ENCODE data around the gene PPP2R2C. TPM values are rescaled to one million over a fixed set of nuclear protein-coding genes. Genes with fewer than 3 reads are reported as not detected.

Gene PPP2R2C
- total and polyA plus RNA-seq, 4 experiments from 2014 or later: not detected

DNA sequence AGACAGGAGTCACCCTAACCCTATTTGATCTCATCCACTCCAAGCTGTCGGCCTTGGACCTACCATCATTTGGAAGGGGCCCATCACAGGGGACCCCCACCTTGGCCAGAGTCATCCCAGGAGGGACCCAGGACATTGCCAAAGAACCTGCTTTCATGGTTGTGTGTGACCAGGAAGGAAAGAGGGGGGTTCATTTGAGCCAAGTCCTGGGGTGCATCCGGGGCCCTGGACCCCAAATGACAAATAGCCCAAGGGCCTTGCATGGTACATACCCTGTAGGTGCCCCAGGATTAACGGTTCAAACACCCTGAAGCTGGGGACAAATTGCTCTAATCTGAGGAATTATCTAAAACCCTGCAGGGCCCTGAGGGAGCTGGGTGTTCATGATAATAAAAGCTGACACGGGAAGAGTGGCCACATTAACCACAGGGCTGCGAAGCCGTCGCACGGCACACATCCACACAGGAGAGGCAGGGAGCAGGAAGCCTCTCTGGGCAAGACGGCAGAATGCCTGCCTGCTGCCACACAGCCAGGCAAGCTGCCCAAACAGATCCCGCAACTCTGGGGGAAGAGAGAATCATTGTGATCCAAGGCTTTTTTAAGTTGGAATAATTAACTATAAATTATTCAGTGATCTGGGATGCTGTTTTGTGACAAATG lies 28.2 kb upstream of the PPP2R2C start:
- Mint-ChIP-seq H3K9me3 (peaks cover 3 to 28% (median 19%) of the 10 kb centered on the region in 8 donors), H3K4me1 (no peaks in the 10 kb centered on the region), H3K27me3 (peaks cover 20 to 36% of the 10 kb centered on the region in 2 donors), H3K27ac (no peak overlapping the region), H3K36me3 (peaks cover 2 to 3% of the 10 kb centered on the region in 2 donors), H3K4me3 (no peak overlapping the region)
- POLR2A ChIA-PET (ENCODE audit: partially characterized antibody): no interaction called here
- Histone ChIP-seq H3K27ac (ENCODE audit: low read depth, low read length) (no peak overlapping the region), H3K9me3 (ENCODE audit: control insufficient read depth in 1 of 2, low read length in 2 of 2) (peaks cover 0 to 6% of the 10 kb centered on the region in 2 donors), H3K27me3 (ENCODE audit: insufficient read depth, low read length) (no peaks in the 10 kb centered on the region), H3K36me3 (ENCODE audit: insufficient read depth, low read length) (no peaks in the 10 kb centered on the region), H3K4me1 (ENCODE audit: insufficient read depth, low read length) (no peaks in the 10 kb centered on the region), H3K4me3 (ENCODE audit: low read length in 2 of 2) (no peak overlapping the region)
- CTCF ChIA-PET (ENCODE audit: partially characterized antibody): no interaction called here
- intact Hi-C loops (cut with micrococcal nuclease): no loop called here
- no peak for DNase-seq

DNA sequence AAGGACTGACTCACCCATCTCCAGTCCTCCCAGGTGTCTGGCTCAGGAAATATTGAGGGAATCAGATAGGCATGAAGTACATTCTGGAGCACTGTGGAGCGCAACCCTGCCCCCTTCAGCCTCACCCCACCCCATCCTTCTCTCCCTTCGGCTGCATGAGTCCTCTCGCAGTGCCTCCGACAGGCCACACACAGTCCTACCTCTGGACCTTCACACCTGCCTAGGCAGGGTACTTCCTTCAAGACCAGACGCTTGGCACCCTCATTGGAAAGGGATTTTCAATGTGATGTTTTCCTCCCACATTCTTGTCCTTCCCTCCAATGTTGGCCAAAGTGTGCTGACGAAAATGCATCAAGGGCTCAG lies 26.8 kb upstream of the PPP2R2C start:
- CTCF ChIA-PET (ENCODE audit: partially characterized antibody): no interaction called here
- Histone ChIP-seq H3K27ac (ENCODE audit: low read depth, low read length) (no peak overlapping the region), H3K9me3 (ENCODE audit: control insufficient read depth in 1 of 2, low read length in 2 of 2) (peaks cover 0 to 6% of the 10 kb centered on the region in 2 donors), H3K4me3 (ENCODE audit: low read length in 2 of 2) (no peak overlapping the region), H3K27me3 (ENCODE audit: insufficient read depth, low read length) (no peaks in the 10 kb centered on the region), H3K4me1 (ENCODE audit: insufficient read depth, low read length) (no peaks in the 10 kb centered on the region), H3K36me3 (ENCODE audit: insufficient read depth, low read length) (no peaks in the 10 kb centered on the region)
- intact Hi-C loops (cut with micrococcal nuclease): no loop called here
- no peak overlapping the region for H3K27ac Mint-ChIP-seq
- peaks cover 0 to 2% of the 10 kb centered on the region in 2 donors for H3K36me3 Mint-ChIP-seq
- peaks cover 3 to 19% (median 10%) of the 10 kb centered on the region in 8 donors for H3K9me3 Mint-ChIP-seq
- POLR2A ChIA-PET (ENCODE audit: partially characterized antibody): no interaction called here
- H3K4me1 Mint-ChIP-seq: no peaks in the 10 kb centered on the region
- DNase-seq: no peak
- H3K4me3 Mint-ChIP-seq: no peak overlapping the region
- peaks cover 24 to 38% of the 10 kb centered on the region in 2 donors for H3K27me3 Mint-ChIP-seq

DNA sequence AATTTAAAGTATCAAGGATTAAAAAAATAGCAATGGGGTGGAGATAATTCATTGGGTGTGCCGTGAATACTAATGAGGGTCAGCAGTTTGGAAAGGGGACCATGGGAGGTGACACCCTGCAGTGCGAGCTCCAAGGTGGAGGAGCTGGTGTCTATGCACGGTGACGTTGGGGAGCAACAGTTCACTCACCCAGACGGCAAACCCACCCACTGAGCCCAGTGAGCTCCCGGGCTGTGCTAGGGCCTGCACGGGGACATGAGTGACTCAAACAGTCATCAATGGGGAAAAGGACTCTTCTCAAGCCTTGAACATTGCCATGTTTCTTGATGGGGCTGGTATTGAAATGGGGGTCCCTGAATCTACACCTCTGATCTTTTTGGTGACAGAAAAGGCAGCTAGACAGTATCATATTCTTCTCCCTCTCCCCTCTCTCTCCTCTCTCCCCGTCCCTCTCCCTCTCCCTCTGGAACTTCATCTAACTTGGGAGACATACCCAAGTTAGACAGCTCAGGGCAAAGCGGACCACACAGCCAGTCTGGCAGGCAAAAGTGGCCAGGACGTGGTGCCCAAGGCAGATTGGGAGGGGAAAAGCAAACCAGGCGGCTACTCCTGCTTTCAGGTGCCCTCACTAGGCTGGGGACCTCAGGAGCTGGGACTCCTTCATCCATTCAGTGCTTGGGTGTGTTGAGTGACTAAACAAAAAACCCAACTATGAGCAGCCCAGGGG lies 26.3 kb upstream of the PPP2R2C start:
- ChIA-PET POLR2A (ENCODE audit: partially characterized antibody) (no interaction called here), CTCF (ENCODE audit: partially characterized antibody) (no interaction called here)
- Mint-ChIP-seq H3K9me3 (peaks cover 0 to 13% (median 6%) of the 10 kb centered on the region in 8 donors), H3K27me3 (peaks cover 26 to 43% of the 10 kb centered on the region in 2 donors), H3K4me1 (no peaks in the 10 kb centered on the region), H3K27ac (no peak overlapping the region), H3K4me3 (no peak overlapping the region), H3K36me3 (no peaks in the 10 kb centered on the region)
- DNase-seq: no peak
- Histone ChIP-seq H3K9me3 (ENCODE audit: control insufficient read depth in 1 of 2, low read length in 2 of 2) (peaks cover 0 to 1% of the 10 kb centered on the region in 2 donors), H3K27ac (ENCODE audit: low read depth, low read length) (no peak overlapping the region), H3K4me1 (ENCODE audit: insufficient read depth, low read length) (no peaks in the 10 kb centered on the region), H3K36me3 (ENCODE audit: insufficient read depth, low read length) (no peaks in the 10 kb centered on the region), H3K27me3 (ENCODE audit: insufficient read depth, low read length) (no peaks in the 10 kb centered on the region), H3K4me3 (ENCODE audit: low read length in 2 of 2) (no peak overlapping the region)
- intact Hi-C loops (cut with micrococcal nuclease): no loop called here

DNA sequence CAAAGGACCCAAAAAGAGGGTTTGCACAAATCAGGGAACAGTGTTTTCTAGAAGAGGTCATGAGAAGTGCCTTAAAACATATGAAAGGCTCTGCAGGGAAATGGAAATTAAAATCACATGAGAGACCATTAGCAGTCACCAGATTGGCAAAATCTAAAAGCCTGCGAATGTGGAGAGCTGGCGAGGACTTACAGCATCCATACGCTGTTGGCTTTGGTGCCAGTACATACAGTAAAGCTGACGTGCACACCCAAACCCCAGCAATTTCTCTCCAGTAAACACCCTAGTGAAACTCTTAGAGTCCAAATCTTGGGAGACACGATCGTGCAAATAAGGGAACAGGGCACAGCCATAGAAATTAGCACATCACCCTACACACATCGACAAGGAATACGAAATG lies 25.4 kb upstream of the PPP2R2C start:
- no peak for DNase-seq
- H3K9me3 Mint-ChIP-seq: peaks cover 0 to 8% (median 1%) of the 10 kb centered on the region in 8 donors
- Histone ChIP-seq H3K4me1 (ENCODE audit: insufficient read depth, low read length) (no peaks in the 10 kb centered on the region), H3K27ac (ENCODE audit: low read depth, low read length) (no peak overlapping the region), H3K27me3 (ENCODE audit: insufficient read depth, low read length) (no peaks in the 10 kb centered on the region), H3K36me3 (ENCODE audit: insufficient read depth, low read length) (no peaks in the 10 kb centered on the region), H3K9me3 (ENCODE audit: control insufficient read depth in 1 of 2, low read length in 2 of 2) (no peaks in the 10 kb centered on the region), H3K4me3 (ENCODE audit: low read length in 2 of 2) (no peak overlapping the region)
- no peaks in the 10 kb centered on the region for H3K36me3 Mint-ChIP-seq
- ChIA-PET CTCF (ENCODE audit: partially characterized antibody) (no interaction called here), POLR2A (ENCODE audit: partially characterized antibody) (no interaction called here)
- H3K4me3 Mint-ChIP-seq: no peak overlapping the region
- H3K4me1 Mint-ChIP-seq: no peaks in the 10 kb centered on the region
- H3K27ac Mint-ChIP-seq: no peak overlapping the region
- peaks cover 28 to 48% of the 10 kb centered on the region in 2 donors for H3K27me3 Mint-ChIP-seq
- intact Hi-C loops (cut with micrococcal nuclease): no loop called here

DNA sequence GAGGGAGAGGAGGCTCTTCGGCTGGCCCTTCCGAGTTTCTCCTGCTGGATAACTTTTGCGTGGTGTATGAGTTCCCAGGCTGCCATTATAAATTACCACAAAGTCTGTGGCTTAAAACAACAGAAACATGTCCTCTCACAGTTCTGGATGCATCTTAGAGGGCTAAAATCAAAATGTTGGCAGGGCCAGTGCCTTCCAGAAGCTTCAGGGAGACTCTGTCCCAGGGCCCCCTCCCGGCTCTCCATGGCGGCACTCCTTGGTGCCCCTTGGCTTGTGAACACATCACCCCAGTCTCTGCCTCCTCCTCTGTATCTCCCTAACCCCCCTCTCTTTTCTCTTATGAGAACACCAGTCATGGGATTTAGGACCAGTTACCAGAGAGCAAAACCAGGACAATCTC lies 23.3 kb upstream of the PPP2R2C start:
- DNase-seq: no peak
- intact Hi-C loops (cut with micrococcal nuclease): no loop called here
- no peaks in the 10 kb centered on the region for H3K9me3 ChIP-seq (ENCODE audit: control insufficient read depth in 1 of 2, low read length in 2 of 2)
- no peaks in the 10 kb centered on the region for H3K36me3 ChIP-seq (ENCODE audit: insufficient read depth, low read length)
- Mint-ChIP-seq H3K36me3 (no peaks in the 10 kb centered on the region), H3K27ac (no peak overlapping the region), H3K9me3 (peaks cover 0 to 9% (median 0%) of the 10 kb centered on the region in 8 donors), H3K4me3 (no peak overlapping the region), H3K27me3 (peaks cover 28 to 44% of the 10 kb centered on the region in 2 donors), H3K4me1 (no peaks in the 10 kb centered on the region)
- H3K27ac ChIP-seq (ENCODE audit: low read depth, low read length): no peak overlapping the region
- no peaks in the 10 kb centered on the region for H3K4me1 ChIP-seq (ENCODE audit: insufficient read depth, low read length)
- POLR2A ChIA-PET (ENCODE audit: partially characterized antibody): no interaction called here
- H3K4me3 ChIP-seq (ENCODE audit: low read length in 2 of 2): no peak overlapping the region
- CTCF ChIA-PET (ENCODE audit: partially characterized antibody): no interaction called here
- H3K27me3 ChIP-seq (ENCODE audit: insufficient read depth, low read length): no peaks in the 10 kb centered on the region

DNA sequence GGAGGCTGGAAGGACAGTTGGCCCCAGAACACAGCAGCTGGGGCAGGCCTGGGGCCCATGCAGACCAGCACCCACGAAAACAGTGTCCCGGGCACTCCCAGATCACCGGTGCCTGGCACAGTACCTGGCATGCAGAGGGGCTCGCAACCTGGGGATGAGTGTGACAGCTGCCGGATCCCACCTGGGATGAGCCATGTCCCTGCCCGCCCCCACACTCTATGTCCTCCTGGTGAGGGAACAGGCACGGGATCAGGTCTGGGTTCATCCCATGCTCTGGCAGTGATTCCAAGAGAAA lies 22.8 kb upstream of the PPP2R2C start:
- no peak overlapping the region for H3K4me3 Mint-ChIP-seq
- Histone ChIP-seq H3K9me3 (ENCODE audit: control insufficient read depth in 1 of 2, low read length in 2 of 2) (no peaks in the 10 kb centered on the region), H3K27ac (ENCODE audit: low read depth, low read length) (no peak overlapping the region), H3K4me3 (ENCODE audit: low read length in 2 of 2) (no peak overlapping the region), H3K36me3 (ENCODE audit: insufficient read depth, low read length) (no peaks in the 10 kb centered on the region), H3K27me3 (ENCODE audit: insufficient read depth, low read length) (no peaks in the 10 kb centered on the region), H3K4me1 (ENCODE audit: insufficient read depth, low read length) (no peaks in the 10 kb centered on the region)
- H3K4me1 Mint-ChIP-seq: no peaks in the 10 kb centered on the region
- POLR2A ChIA-PET (ENCODE audit: partially characterized antibody): no interaction called here
- peaks cover 0 to 11% (median 0%) of the 10 kb centered on the region in 8 donors for H3K9me3 Mint-ChIP-seq
- H3K27ac Mint-ChIP-seq: no peak overlapping the region
- CTCF ChIA-PET (ENCODE audit: partially characterized antibody): no interaction called here
- no peaks in the 10 kb centered on the region for H3K36me3 Mint-ChIP-seq
- intact Hi-C loops (cut with micrococcal nuclease): no loop called here
- peaks cover 28 to 47% of the 10 kb centered on the region in 2 donors for H3K27me3 Mint-ChIP-seq
- no peak for DNase-seq

DNA sequence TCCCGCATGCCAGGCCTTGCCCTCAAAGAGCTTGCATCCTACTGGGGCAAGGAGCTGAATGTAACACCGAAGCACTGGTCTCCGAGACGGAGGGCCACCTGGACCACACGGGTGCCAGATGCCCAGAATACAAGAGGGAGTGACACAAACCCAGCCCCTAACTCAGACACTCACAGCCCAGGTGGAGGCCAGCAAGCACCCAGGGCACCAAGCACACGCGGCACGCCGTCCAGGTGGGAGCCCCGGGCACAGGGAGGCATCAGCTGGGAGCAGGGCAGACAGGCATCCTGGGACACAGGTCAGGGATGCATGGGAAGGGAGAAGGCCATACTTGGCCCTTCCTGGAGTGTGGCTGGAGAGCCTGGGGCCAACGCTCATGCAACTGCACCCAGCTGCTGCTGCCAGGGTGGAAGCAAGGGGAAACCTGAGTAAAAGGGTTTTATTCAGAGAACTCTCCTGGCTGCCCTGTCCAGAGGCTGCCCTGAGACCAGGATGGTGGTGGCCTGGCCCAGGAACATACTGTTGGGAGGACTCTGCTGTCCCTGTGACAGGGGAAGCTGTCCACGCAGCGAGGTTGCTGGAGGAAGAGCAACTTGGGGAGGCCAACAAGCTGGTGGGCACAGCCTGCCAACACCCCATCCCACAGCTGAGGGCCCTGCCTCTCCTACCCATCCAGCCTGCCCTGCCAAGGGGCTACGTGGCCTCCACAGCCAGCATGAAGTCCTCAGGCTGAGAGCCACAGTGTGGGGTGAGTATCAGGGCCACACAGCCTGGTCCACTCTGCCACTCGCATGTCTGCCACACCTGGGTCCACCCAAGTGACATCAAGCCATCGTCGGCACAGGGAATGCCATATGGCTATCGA lies 22.2 kb upstream of the PPP2R2C start:
- no peak overlapping the region for H3K27ac ChIP-seq (ENCODE audit: low read depth, low read length)
- H3K27me3 ChIP-seq (ENCODE audit: insufficient read depth, low read length): no peaks in the 10 kb centered on the region
- H3K9me3 ChIP-seq (ENCODE audit: control insufficient read depth in 1 of 2, low read length in 2 of 2): no peaks in the 10 kb centered on the region
- intact Hi-C loops (cut with micrococcal nuclease): no loop called here
- Mint-ChIP-seq H3K4me1 (no peaks in the 10 kb centered on the region), H3K36me3 (no peaks in the 10 kb centered on the region), H3K27me3 (peaks cover 26 to 45% of the 10 kb centered on the region in 2 donors), H3K27ac (no peak overlapping the region), H3K4me3 (no peak overlapping the region), H3K9me3 (peaks cover 0 to 11% (median 0%) of the 10 kb centered on the region in 8 donors)
- CTCF ChIA-PET (ENCODE audit: partially characterized antibody): no interaction called here
- POLR2A ChIA-PET (ENCODE audit: partially characterized antibody): no interaction called here
- no peaks in the 10 kb centered on the region for H3K36me3 ChIP-seq (ENCODE audit: insufficient read depth, low read length)
- H3K4me1 ChIP-seq (ENCODE audit: insufficient read depth, low read length): no peaks in the 10 kb centered on the region
- no peak overlapping the region for H3K4me3 ChIP-seq (ENCODE audit: low read length in 2 of 2)
- DNase-seq: no peak
